Neuronal stem cell (in vitro differentiated cells): Measurements from ENCODE around the gene DPP8. TPM values are rescaled to one million over a fixed set of nuclear protein-coding genes. Genes with fewer than 3 reads are reported as not detected.

Experiments
- DNase-seq: peaks from one replicate; pipeline ENCODE4 v3.0.0-alpha.2; 2013; ENCODE audit warnings: low spot score
- H2AFZ ChIP-seq: one replicate; pipeline ENCODE4 v1.6.1; 2013; ENCODE audit warnings: mild to moderate bottlenecking, low read length, inconsistent platforms
- H2AK5ac ChIP-seq: 2 replicates; pipeline ENCODE4 v1.6.1; 2013; ENCODE audit warnings: low read depth, mild to moderate bottlenecking, inconsistent platforms, low read length, moderate library complexity, mixed read lengths
- H2BK120ac ChIP-seq: 2 replicates; pipeline ENCODE4 v1.6.1; 2013; ENCODE audit warnings: low read depth, mild to moderate bottlenecking, inconsistent platforms, low read length, moderate library complexity, mixed read lengths
- H2BK12ac ChIP-seq: one replicate; pipeline ENCODE4 v1.6.1; 2013; ENCODE audit warnings: low read length, inconsistent platforms
- H2BK15ac ChIP-seq: 2 replicates; pipeline ENCODE4 v1.6.1; 2013; ENCODE audit warnings: mild to moderate bottlenecking, low read length, inconsistent platforms, mixed read lengths
- H2BK5ac ChIP-seq: one replicate; pipeline ENCODE4 v1.6.1; 2013; ENCODE audit warnings: inconsistent platforms, mild to moderate bottlenecking, low read length, moderate library complexity
- H3K14ac ChIP-seq: one replicate; pipeline ENCODE4 v1.6.1; 2013; ENCODE audit warnings: low read length, inconsistent platforms
- H3K18ac ChIP-seq: 2 replicates; pipeline ENCODE4 v1.6.1; 2013; ENCODE audit warnings: low read length, inconsistent platforms
- H3K23ac ChIP-seq: 2 replicates; pipeline ENCODE4 v1.6.1; 2013; ENCODE audit warnings: low read depth, mild to moderate bottlenecking, mixed read lengths, low read length, inconsistent platforms; ENCODE audit not compliant: poor library complexity
- H3K27ac ChIP-seq: replicated peaks from 3 replicates; pipeline ENCODE4 v1.5.1; 2013; ENCODE audit warnings: low read length, inconsistent platforms
- H3K27me3 ChIP-seq, 3 experiments: 2 replicates each; pipeline ENCODE4 v1.6.1; 2013; ENCODE audit warnings: low read length in 3 of 3, mild to moderate bottlenecking in 2 of 3, inconsistent platforms in 1 of 3, low read depth in 1 of 3, mixed read lengths in 1 of 3, moderate library complexity in 1 of 3; ENCODE audit not compliant: control insufficient read depth in 3 of 3, insufficient read depth in 3 of 3
- H3K36me3 ChIP-seq, 2 donors: replicated peaks in 1 of 2; 2 replicates each; pipeline ENCODE4 v1.6.1; 2013; ENCODE audit warnings: low read length in 2 of 2; ENCODE audit not compliant: control insufficient read depth in 2 of 2, insufficient read depth in 2 of 2
- H3K4ac ChIP-seq: 2 replicates; pipeline ENCODE4 v1.6.1; 2013; ENCODE audit warnings: inconsistent platforms, mild to moderate bottlenecking, low read length, moderate library complexity
- H3K4me1 ChIP-seq, 2 donors: 1 replicate in 1 of 2; 2 replicates in 1 of 2; pipeline ENCODE4 v1.6.1; 2013; ENCODE audit warnings: low read length in 2 of 2, low read depth in 1 of 2; ENCODE audit not compliant: control insufficient read depth in 2 of 2, insufficient read depth in 1 of 2
- H3K4me2 ChIP-seq: one replicate; pipeline ENCODE4 v1.6.1; 2013; ENCODE audit warnings: mild to moderate bottlenecking, low read length, inconsistent platforms; ENCODE audit not compliant: insufficient read depth, poor library complexity, severe bottlenecking
- H3K4me3 ChIP-seq, 2 donors: 2 replicates each; pipeline ENCODE4 v1.5.1; 2013; ENCODE audit warnings: low read length in 2 of 2, mild to moderate bottlenecking in 2 of 2, inconsistent platforms in 1 of 2, moderate library complexity in 1 of 2
- H3K79me1 ChIP-seq: one replicate; pipeline ENCODE4 v1.6.1; 2013; ENCODE audit warnings: low read depth, mild to moderate bottlenecking, inconsistent platforms, low read length, moderate library complexity
- H3K9ac ChIP-seq: one replicate; pipeline ENCODE4 v1.6.1; 2013; ENCODE audit warnings: mild to moderate bottlenecking, low read depth, low read length, inconsistent platforms; ENCODE audit not compliant: poor library complexity
- H3K9me3 ChIP-seq, 2 donors: replicated peaks in 1 of 2; 2 replicates each; pipeline versions ENCODE3 to v1.6.1; 2013; ENCODE audit warnings: low read length in 2 of 2, mild to moderate bottlenecking in 2 of 2, inconsistent platforms in 1 of 2, low read depth in 1 of 2, mixed read lengths in 1 of 2, moderate library complexity in 1 of 2; ENCODE audit not compliant: control insufficient read depth in 2 of 2, insufficient read depth in 1 of 2
- H4K8ac ChIP-seq: one replicate; pipeline ENCODE4 v1.6.1; 2013; ENCODE audit warnings: low read depth, mild to moderate bottlenecking, inconsistent platforms, low read length, moderate library complexity
- H4K91ac ChIP-seq: one replicate; pipeline ENCODE4 v1.6.1; 2013; ENCODE audit warnings: low read length, low read depth, mild to moderate bottlenecking, inconsistent platforms; ENCODE audit not compliant: poor library complexity
- WGBS, 2 donors: extraction: QIAGEN DNeasy Blood & Tissue Kit; methylation state at CpG; one replicate each; pipeline ENCODE4 v1.1.7; 2013; ENCODE audit warnings: missing lambda C conversion rate in 2 of 2, mixed read lengths in 1 of 2; ENCODE audit not compliant: insufficient read length in 2 of 2, insufficient replicate concordance in 1 of 2; ENCODE audit errors: extremely low coverage in 2 of 2; 5-methylcytosine and 5-hydroxymethylcytosine counted together
- small RNA-seq: library from polyadenylated mRNA; stranded (forward); fragments of <200 nt; extraction: miRNeasy Mini kit (QIAGEN cat#:217004); gene quantifications from one replicate; pipeline ENCODE3, GENCODE V24; 2013; ENCODE audit not compliant: insufficient read depth

The DPP8 gene

GRCh38 chr15:65393091-65393490 lies 124.4 kb downstream of the DPP8 start:
- H3K23ac ChIP-seq, result no peak overlapping the region
- H3K14ac ChIP-seq, result no peak overlapping the region
- H3K27me3 ChIP-seq, result peaks cover 0 to 25% (median 6%) of the 10 kb centered on the region in 3 experiments
- no CpG with 5 or more reads among the region's 13 CpGs for WGBS, 2 donors
- H3K4me2 ChIP-seq, result no peak overlapping the region
- no peak for DNase-seq
- no peak overlapping the region for H2BK120ac ChIP-seq
- no peak overlapping the region for H3K4ac ChIP-seq
- no peak overlapping the region for H3K27ac ChIP-seq
- peaks cover 0 to 7% of the 10 kb centered on the region in 2 donors for H3K4me1 ChIP-seq
- H3K18ac ChIP-seq, result no peak overlapping the region
- H2BK15ac ChIP-seq, result no peak overlapping the region
- H3K9ac ChIP-seq, result no peak overlapping the region
- H3K79me1 ChIP-seq, result no peaks in the 10 kb centered on the region
- no peak overlapping the region for H4K91ac ChIP-seq
- no peak overlapping the region for H2AK5ac ChIP-seq
- H3K4me3 ChIP-seq, result no peak overlapping the region
- no peak overlapping the region for H2AFZ ChIP-seq
- no peak overlapping the region for H2BK12ac ChIP-seq
- no peaks in the 10 kb centered on the region for H3K9me3 ChIP-seq
- no peak overlapping the region for H4K8ac ChIP-seq
- H3K36me3 ChIP-seq, result peaks cover 23 to 93% of the 10 kb centered on the region in 2 donors
- no peak overlapping the region for H2BK5ac ChIP-seq

Small RNAs within 50 kb of the gene (small RNA-seq; reads per million reads assigned to genes)
- gene AC105129.1 (not detected), gene RF00019 (not detected), gene RNU6-19P (not detected)
